HG02885 (cell line): ENCODE measurements around the gene SLC8A3.

Experiments
- ATAC-seq: cut with Tn5 transposase; IDR thresholded peaks from one replicate; pipeline ENCODE4 v1.9.1; 2021; ENCODE audit warnings: mild to moderate bottlenecking; ENCODE audit not compliant: unreplicated experiment, poor library complexity

The SLC8A3 gene

DNA sequence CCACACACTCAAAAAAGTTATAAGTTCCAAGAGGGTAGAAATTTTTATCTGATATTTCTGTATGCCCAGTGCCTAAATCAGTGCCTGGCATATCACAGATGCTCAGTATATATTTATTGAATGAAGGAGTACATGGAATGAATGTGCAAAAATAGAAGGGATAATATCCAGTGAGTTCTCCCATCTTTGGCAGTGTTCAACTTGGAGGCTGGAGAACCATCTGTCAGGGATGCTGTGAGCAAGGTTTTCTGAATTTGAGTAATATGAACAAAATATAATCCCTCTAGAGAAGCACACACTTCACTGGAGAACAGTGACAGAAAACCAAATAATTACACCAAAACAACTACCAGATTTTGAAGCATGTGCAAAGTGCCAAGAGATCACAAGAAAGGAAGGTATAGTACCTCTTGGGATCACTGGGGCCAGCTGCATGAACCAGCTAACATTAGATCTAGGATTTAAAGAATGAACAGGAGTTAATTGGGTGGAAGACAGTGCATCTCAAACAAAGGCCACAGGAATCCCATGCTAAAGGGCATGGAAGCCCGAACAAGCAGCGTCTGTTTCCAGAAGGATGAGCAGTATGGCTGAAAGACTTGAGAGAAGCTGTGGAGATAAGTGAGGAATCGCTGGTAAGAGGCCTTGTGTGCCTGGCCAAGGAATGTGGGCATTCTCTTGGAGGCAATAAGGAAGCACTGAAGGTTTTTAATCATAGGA is 11.5 kb downstream of the SLC8A3 start:
- no peak for ATAC-seq

DNA sequence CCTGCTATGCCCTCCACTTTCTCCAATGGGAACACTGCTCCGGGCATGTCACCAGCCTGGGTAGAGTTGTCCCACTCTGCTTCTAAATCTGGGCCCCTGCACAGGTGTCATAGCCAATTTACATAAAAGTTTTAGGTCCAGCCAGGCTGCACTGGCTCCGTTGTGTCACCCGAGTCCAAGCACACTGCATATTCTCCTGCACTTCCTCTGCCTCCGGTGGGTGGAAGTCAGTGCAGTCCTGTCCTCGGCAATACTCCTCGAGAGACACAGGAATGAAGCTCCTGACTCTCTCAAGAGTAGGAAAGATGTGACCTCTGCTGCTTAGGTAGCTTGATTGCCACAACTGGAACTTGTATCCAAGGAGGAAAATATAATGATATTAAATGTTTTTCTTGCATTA is 15.2 kb downstream of the SLC8A3 start:
- ATAC-seq, result no peak

- ATAC-seq, result no peak
Measured at GRCh38 chr14:70171726-70172125, 17.0 kb downstream of the SLC8A3 start.

DNA sequence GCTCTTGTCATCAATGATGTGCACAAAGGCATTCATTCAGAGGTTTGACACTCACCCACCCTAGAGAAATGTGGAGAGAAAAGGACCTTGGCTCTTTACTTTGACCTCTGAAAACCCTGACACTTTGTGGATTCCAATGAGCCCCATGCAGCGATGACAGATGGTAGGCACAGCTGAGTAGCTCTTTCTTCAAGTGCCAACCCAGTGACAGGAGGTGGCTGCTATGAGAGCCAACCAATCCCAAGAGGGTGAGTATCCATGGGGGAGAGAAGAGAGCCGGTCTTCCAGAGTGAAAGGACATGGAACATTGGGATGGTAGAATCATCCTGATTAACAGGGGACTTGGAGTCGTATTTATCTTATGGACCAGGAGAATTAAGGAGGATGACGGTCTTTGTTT is 17.8 kb downstream of the SLC8A3 start:
- ATAC-seq, result no peak

DNA sequence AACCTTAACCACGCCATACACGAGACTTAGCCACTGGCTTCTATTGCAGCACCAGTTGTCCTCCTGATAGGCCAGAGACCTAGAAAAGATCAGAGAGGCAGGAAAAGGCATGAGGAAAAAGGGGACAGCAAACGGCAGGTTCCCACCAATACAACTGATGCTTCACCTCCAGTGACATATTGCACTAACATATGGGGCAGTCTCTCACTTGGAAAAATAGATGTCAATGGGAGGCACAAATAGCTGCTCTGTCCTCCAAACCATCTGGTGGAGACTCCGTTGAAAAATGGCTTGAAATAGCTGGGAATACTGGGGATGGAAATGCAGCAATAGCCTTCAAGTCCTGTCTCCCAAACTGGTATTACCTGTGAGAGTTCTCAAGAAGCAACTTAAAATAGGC is 20.3 kb downstream of the SLC8A3 start:
- no peak for ATAC-seq

- no peak for ATAC-seq
Measured at GRCh38 chr14:70166530-70167203, 22.1 kb downstream of the SLC8A3 start.

- no peak for ATAC-seq
Measured at GRCh38 chr14:70162358-70162757, 26.4 kb downstream of the SLC8A3 start.

DNA sequence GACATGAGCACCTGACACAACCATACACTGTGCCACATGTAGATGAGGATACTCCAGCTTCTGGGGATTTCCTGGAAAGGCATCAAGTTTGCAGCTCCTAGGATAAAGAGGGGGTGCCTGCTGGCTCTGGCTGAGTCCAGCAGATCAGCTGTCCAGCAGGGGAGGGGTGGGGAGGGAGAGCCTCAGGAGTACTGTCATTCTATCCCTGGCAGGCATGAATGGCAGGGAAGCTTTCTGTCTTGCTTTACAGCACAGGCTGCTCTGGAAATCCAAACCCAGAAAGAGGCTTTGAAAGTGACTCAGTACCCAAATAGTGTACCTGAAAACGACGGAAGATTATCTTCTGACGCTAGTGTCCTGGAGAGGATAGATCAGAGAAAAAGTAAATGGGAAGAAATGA is 32.2 kb downstream of the SLC8A3 start:
- no peak for ATAC-seq

DNA sequence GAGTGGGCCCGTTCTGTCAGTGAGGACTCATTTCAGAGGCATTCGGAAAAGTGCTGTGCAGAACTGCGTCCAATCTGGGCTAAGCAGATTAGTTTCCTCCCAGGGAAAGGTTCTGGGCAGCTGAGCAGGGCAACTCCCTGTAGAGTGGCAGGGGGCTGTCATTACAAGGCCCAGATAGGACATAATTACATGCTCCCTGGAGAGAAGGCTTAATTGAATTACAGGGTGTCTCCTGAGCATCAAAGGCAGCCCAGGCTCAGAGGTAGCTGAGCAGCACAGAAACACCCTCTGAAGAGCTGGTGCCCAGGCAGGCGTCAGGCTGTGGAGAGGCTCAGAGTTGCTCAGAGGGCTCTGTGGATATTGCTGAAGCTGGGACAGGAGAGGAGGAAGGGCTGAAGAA is 36.0 kb downstream of the SLC8A3 start:
- ATAC-seq, result no peak

DNA sequence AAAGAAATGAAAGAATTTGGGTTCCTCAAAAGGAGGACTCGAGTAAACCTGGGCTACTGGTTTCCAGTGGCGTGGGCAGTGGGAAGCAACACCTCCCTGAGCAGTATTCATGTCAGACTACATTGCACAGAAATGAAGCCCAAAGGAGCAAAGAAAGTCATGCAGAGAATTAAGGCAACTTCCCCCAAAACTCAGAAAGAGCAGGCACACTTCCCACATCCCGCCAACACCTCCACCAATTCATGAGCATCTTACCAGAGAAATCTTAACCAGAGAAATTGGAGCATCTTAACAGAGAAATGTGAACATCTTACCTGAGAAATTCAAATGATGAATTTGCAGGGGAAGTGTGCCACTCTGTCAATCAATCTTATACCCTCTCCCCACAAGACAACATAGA is 36.7 kb downstream of the SLC8A3 start:
- no peak for ATAC-seq

DNA sequence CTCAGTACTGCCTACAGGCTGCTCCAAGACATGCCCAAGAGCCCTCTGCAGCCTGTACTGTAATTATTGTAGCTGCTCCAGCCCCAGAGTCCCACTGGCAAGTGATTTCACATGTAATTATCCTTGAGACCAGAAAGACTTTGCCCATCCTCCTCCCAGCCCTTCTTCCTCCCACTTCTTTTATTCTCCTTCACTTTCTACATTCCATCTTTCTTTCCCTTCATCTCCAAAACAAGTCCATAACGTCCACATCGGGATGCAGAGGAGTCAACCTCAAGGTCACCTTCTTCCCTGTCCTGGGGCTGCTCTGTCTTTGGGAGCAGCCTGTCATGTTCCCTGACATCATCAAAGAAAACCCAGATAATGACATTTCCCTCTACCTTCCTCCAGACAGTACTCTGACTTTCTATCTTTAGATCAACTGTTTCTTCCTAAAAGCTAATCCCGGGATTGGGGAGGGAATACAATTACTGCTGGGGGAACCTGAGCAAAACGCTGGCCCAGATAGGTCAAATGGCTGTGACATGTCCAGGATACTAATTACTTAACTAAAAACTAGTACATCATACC is 39.1 kb downstream of the SLC8A3 start:
- no peak for ATAC-seq

DNA sequence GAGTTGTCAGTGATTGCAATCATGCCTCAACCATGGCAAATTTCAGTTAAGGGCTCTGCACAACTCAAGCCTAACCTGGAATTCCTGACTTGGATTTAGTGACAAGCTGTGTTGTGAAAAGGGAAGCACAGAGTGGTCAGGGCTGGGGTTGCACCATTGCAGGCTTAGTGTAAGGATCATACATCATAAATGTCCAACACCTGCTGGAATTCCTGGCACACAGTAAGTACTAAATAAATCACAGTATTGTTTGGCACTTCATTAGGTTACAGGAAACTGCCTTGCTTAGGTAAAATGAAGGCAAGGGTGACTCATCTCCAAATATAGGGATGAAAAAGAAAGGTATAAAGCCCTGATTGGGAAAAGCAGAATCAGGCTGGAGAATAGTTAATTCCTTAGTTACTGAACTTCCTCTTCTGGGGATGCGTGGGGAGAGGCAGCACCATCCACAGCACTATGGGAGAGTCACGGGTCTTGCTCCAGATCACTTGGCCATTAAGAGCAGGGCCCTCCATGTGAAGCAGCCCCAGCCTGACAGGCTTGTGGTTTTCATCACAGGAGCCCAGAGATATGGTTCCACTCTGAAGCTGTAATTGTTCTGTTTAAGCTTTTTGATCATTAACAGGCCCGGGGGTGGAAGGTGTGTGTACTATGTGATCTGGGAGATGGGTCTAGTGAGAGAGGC is 39.7 kb downstream of the SLC8A3 start:
- no peak for ATAC-seq

DNA sequence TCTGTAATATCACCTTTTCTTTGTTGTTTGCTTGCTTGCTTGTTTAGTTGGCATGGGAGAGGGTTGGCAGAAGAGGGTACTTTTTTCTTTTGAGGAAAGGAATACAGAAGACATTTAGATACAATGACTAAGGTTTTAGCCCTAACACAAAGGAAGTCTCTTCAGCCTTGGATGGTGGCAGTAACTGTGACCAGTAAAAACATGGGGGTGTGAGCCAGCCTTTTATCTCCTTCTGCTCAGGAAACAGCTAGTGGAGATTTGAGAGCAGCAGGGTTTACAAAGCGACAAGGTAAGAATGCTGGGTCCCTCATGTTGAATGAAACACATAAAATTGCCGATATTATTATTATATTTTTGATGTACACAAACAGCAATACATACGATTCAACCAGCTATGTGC is 40.4 kb downstream of the SLC8A3 start:
- no peak for ATAC-seq

- ATAC-seq, result no peak
Measured at GRCh38 chr14:70144046-70144445, 44.7 kb downstream of the SLC8A3 start.

- ATAC-seq, result no peak
Measured at GRCh38 chr14:70143306-70143705, 45.4 kb downstream of the SLC8A3 start.

GRCh38 chr14:70140614-70141013 is 48.1 kb downstream of the SLC8A3 start:
- ATAC-seq, result no peak

DNA sequence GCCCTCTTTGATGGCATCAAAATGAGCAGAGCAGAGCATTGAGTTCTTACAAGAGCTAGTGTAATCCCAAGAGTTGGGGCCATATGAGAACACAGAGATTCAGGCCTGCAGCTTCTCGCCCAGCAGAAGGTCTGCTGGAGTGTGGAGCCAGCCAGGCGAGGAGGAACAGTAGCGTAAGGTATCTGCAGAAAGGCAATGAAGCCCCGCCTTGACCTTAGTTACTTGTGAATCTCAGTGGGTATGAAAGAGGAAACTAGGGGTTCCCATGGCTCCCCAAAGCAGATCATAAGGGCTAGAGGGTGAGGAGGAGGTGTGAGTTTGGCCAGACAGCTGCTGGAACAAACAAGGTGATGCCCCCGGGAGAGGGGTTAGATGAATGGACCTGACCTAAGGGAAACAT is 49.4 kb downstream of the SLC8A3 start:
- ATAC-seq, result no peak

GRCh38 chr14:70137788-70138187 is 51.0 kb downstream of the SLC8A3 start:
- no peak for ATAC-seq

- no peak for ATAC-seq
Measured at GRCh38 chr14:70133461-70133860, 55.3 kb downstream of the SLC8A3 start.

- no peak for ATAC-seq
Measured at GRCh38 chr14:70130482-70130881, 58.3 kb downstream of the SLC8A3 start.

- no peak for ATAC-seq
Measured at GRCh38 chr14:70127186-70127585, 61.6 kb downstream of the SLC8A3 start.
